Left renal cortex interstitium (tissue), 4 donors: ENCODE data around the gene IGFL2. TPM values are rescaled to one million over a fixed set of nuclear protein-coding genes. Genes with fewer than 3 reads are reported as not detected.
"Not testable (repeated sequence)": the region's sequence is repeated elsewhere in the genome, so short reads cannot be mapped to it uniquely, and the experiment has no call there.

Experiments used
- DNase-seq, 4 donors: peaks; one replicate each; pipeline ENCODE4 v3.0.0-alpha.2; 2013; ENCODE audit warnings: low read depth in 4 of 4, low spot score in 2 of 4, missing footprints in 1 of 4
- polyA plus RNA-seq, 4 donors: library from polyadenylated mRNA; unstranded; fragments of 120-200 nt; gene quantifications; one replicate each; pipeline ENCODE4 v1.2.1, GENCODE V29; 2013; ENCODE audit not compliant: insufficient read length in 4 of 4

Gene IGFL2
- polyA plus RNA-seq, 4 donors = not detected

DNA sequence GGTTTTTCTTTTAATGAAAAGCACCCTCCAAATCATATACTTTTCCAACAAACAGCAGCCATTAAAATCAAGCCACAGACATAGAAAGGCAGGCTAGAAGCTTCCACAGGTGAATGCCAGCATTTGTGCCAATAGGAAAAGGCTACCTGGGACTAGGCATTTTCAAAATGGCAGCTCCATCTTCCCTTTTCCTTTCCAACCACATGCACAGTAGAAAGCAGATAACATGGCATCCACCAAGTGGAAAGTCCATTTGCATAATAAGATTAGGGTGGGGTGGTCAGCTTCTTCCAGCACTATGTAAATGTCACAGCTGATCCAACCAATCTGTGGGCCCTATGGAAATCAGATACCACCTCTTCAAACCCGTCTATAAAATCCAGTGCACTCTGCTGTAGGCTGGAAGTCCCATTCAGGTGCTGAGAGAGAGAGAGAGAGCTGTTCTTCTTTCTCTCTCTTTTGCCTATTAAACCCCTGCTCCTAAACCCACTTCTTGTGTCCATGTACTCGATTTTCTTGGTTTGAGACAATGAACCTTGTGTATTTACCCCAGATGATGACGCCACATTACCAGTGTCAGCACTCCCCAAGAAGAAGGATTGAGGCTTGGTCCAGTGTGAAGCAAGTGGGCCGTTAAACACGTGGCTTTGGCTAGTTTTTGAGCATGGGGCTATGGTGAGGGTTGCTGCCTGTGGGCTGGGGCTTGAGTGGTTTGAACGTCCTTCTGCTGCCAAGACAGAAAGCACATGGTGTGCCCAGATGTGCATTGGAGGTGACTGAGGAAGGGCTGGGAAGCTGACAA lies 57.3 kb downstream of the IGFL2 start:
- DNase-seq = no peak

DNA sequence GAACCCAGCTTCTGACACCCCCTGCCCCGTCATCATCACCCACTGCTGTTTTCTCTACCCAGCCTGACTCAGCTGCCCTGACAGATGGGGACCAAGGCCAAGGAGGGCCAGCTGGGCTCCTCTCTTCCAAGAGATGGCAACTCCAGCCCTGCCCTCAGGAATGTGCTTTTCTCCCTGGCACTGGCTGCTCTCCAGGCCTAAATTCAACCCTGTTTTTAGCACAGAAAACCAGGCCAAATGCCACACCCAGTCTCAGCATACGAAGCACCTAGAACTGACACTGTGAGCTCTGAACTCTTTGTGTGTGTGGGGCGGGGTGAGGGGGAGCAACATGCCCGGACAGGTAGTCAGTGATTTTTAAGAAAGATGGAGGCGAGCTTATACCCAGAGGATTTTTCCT lies 58.1 kb downstream of the IGFL2 start:
- DNase-seq = no peak

DNA sequence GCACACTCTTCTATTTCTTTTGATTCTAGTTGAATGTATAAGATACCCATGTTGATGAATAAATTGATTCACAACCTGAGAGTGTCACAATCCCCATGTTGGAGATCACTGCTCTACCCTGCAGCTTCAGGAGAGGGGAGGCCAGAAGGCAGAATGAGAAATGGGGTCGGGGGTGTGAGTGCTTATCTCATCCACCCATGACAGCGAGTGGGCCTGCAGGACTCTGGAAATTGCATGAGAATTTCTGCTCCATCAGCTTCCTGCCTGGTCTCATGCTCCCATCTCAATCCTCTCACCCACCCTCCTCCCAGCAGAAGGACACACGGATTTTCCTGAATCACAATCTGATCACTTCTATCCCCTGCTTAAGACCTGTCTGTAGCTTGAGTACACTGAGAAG lies 58.6 kb downstream of the IGFL2 start:
- DNase-seq = no peak

DNA sequence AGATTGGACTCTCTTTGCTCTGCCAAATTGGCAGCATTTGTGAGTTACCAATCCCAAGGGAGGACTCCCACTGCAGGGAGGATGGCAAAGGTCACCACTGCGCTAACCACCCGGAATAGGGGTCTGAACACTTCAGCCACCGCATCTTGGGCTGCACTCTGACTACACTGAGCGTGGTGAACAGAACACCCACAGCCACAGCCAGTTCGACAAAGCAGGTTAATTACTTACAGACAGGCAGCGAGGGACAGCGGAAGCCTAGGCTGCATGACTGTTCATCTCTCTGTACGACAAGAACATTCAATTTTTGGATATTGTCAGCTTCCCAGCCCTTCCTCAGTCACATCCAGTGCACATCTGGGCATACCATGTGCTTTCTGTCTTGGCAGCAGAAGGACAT lies 59.8 kb downstream of the IGFL2 start:
- DNase-seq = not testable (repeated sequence)

DNA sequence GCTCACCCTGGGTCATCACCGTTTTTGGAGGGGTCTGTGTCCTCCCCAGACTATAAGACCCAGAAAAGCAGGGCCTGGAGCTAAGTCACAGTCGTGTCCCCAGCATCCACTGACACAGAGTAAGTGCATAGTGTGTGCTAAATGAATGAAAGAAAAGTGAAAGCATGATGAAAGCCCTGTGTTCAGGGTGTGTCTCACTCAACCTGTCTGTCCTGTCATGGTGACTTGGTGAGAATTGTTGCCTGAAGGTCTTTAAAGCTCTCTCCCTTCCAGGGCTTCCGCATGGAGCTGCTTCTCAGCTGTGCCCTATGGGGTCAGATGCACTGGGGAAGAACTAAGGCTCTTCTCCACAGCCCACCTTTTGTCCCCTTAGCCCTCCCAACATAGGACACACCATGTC lies 61.0 kb downstream of the IGFL2 start:
- no peak for DNase-seq

DNA sequence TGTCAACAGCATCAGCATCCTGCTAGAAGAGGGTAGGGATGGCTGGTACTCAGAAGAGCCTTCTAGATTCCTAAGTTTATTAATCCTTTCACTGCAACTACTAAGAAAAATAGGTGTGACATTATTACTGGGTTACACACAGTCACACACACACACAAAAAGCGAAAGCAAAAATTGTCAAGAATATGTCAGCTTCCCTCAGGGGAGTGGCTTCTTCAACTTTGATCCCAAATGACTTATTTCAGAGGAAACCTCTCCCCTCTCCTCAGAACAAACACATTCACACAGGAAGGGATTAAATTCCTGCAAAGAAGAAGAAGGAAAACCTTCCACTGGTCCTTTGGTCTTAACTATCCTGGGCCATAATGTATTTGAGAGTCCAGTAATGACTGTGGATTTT lies 61.4 kb downstream of the IGFL2 start:
- no peak for DNase-seq

DNA sequence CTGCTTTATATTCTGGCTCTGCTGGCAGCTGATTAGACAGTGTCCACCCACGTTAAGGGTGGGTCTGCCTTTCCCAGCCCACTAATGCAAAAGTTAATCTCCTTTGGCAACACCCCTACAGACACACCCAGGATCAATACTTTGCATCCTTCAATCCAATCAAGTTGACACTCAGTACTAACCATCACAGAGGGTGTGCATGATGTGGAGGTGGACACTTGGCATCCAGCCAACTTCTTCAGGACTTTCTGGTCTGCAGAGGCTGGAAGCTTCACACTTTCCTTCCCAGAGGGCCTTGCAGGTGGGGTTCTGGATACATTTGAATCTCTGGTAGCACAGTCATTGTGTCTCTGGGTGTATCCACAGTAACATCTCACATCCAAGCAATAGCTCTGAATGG lies 62.6 kb downstream of the IGFL2 start:
- DNase-seq = no peak

Other genes starting within 250 kb of the IGFL2 start
- gene MYPOP, start 245.6 kb upstream of the IGFL2 start, polyA plus RNA-seq = 1 to 10 TPM; 3.7 to 7.2 (median 5.8) TPM
- not detected for gene NANOS2, start 233.5 kb upstream of the IGFL2 start, polyA plus RNA-seq
- gene NOVA2, start 174.4 kb upstream of the IGFL2 start, polyA plus RNA-seq = 1 to 10 TPM; 2.8 to 5.3 (median 4.2) TPM
- gene CCDC61, start 152.8 kb upstream of the IGFL2 start, polyA plus RNA-seq = 10 to 100 TPM; 10.8 to 17.0 (median 15.3) TPM
- under 1 TPM in 2 of 4 donors, not detected in 2; 0.66 to 0.78 TPM for gene PGLYRP1, start 125.2 kb upstream of the IGFL2 start, polyA plus RNA-seq
- gene IGFL4, start 107.2 kb upstream of the IGFL2 start, polyA plus RNA-seq = under 1 TPM in 3 of 4 donors, not detected in 1; 0.28 to 0.87 (median 0.61) TPM
- gene IGFL3, start 23.6 kb upstream of the IGFL2 start, polyA plus RNA-seq = not detected
- not detected for gene IGFL1, start 81.5 kb downstream of the IGFL2 start, polyA plus RNA-seq
- gene HIF3A, start 148.8 kb downstream of the IGFL2 start, polyA plus RNA-seq = 10 to 100 TPM; 26.5 to 76.0 (median 49.9) TPM
- 100 to 1,000 TPM in 2 of 4 donors, 10 to 100 TPM in 2; 92.2 to 116 (median 107) TPM for gene PPP5C, start 198.8 kb downstream of the IGFL2 start, polyA plus RNA-seq